Prostate gland (tissue), 2 donors: ENCODE measurements around the gene AP3B1.

Experiments
- CTCF ChIP-seq, 4 experiments: fragments of 200-600 bp in 2 of 4; fragments of 450-650 bp in 2 of 4; sonication (generic) in 2 of 4; IDR thresholded peaks; 1 replicate in 3 of 4; 2 replicates in 1 of 4; pipeline ENCODE4 v1.5.1; 2016 to 2019; ENCODE audit warnings: antibody characterized with exemption in 4 of 4, mild to moderate bottlenecking in 2 of 4, moderate library complexity in 2 of 4
- POLR2A ChIP-seq: fragments of 450-650 bp; IDR thresholded peaks from one replicate; pipeline ENCODE4 v1.6.1; 2016; ENCODE audit warnings: antibody characterized with exemption, mild to moderate bottlenecking
- POLR2AphosphoS5 ChIP-seq: sonication (generic); formaldehyde crosslinking; IDR thresholded peaks from one replicate; pipeline ENCODE4 v1.6.1; 2017; ENCODE audit warnings: antibody characterized with exemption

- TF ChIP-seq POLR2A (no peak), CTCF (IDR thresholded peaks at IDR 0.05) (no peak), POLR2AphosphoS5 (no peak)
Observed at GRCh38 chr5:78129597-78129996, 164.9 kb downstream of the AP3B1 start.
